NCI-H1092 treated with DMSO at 0.1 percent for 48 hours (cell line): ENCODE results near the gene SMAGP.

Experiments used
- DNase-seq: peaks from one replicate; lab custom pipeline; 2025; lab: John Stamatoyannopoulos, UW

The SMAGP gene

DNA sequence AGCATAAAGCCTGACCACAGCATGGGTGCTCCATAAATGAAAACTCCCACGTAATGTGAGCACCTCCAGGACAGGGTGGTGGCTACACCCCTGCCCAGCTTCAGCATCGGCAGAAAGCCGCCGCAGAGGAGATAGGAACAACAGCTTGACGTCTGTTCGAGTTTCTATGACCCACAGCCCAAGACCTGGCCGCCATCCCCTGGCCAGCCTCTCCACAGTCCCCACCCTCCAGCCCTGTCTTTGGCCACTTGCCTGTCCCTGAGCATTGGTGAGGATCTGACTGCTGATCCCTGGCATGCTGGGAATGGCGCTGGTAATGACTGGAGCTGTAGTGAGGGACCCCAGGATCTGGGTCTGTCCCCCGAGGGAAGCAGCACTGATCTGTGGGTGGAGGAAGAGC lies 73.7 kb downstream of the SMAGP start:
- no peak for DNase-seq

GRCh38 chr12:51195841-51196240 lies 74.4 kb downstream of the SMAGP start:
- DNase-seq: no peak
